Measurements from ENCODE around the gene PDS5B. TPM values are rescaled to one million over a fixed set of nuclear protein-coding genes. Genes with fewer than 3 reads are reported as not detected.
"Not testable (repeated sequence)": the region's sequence is repeated elsewhere in the genome, so short reads cannot be mapped to it uniquely, and the experiment has no call there.

Gene PDS5B
- total RNA-seq, 1 donor from 2014 or later = 60.7 TPM

- intact Hi-C loops (cut with micrococcal nuclease) = no loop called here
These were observed 192.9 kb downstream of the PDS5B start for GRCh38 chr13:32779119-32779518.

GRCh38 chr13:32781906-32782305 is 195.7 kb downstream of the PDS5B start:
- intact Hi-C loops (cut with micrococcal nuclease) = loop anchor here (2.0 kb wide), 2 partner anchors 45 to 57 kb away; no protein-coding TSS in a partner anchor

GRCh38 chr13:32783067-32783466 is 196.8 kb downstream of the PDS5B start:
- intact Hi-C loops (cut with micrococcal nuclease) = loop anchor here (1.0 to 2.0 kb wide), 3 partner anchors 8 to 56 kb away; no protein-coding TSS in a partner anchor

GRCh38 chr13:32790731-32791130 is 204.5 kb downstream of the PDS5B start:
- intact Hi-C loops (cut with micrococcal nuclease) = loop anchor here (1.0 to 10.0 kb wide), 2 partner anchors 7 to 224 kb away; partner anchors contain the start of gene KL

- intact Hi-C loops (cut with micrococcal nuclease) = loop anchor here (1.0 to 10.0 kb wide), 3 partner anchors 8 to 223 kb away; partner anchors contain the start of gene KL
These were observed 205.4 kb downstream of the PDS5B start for GRCh38 chr13:32791545-32792172.

- intact Hi-C loops (cut with micrococcal nuclease) = loop anchor here (10.0 kb wide), 1 partner anchor 218 kb away; the partner anchor contains the start of gene KL
These were observed 210.5 kb downstream of the PDS5B start for GRCh38 chr13:32796754-32797153.

DNA sequence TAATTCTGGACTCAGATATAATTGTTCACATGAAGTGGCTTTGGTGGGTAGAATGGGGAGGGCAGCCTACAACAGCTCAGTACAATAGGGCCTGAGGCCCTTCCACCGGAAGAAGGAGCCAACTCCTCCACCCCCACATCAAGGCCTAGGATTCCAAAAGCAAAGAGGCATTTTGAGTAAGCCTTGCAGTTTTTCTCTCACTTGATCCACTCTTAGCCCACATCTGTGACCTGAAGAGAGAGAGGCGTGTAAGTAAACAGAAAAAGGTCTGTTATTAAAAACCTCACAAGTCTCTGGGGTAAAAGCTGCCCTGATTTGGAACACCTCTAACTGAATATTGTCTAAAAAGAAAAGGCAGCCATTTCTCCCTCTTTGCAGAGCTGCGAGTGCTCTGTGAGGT is 215.9 kb downstream of the PDS5B start:
- intact Hi-C loops (cut with micrococcal nuclease) = no loop called here

GRCh38 chr13:32804673-32805230 is 218.5 kb downstream of the PDS5B start:
- intact Hi-C loops (cut with micrococcal nuclease) = no loop called here

DNA sequence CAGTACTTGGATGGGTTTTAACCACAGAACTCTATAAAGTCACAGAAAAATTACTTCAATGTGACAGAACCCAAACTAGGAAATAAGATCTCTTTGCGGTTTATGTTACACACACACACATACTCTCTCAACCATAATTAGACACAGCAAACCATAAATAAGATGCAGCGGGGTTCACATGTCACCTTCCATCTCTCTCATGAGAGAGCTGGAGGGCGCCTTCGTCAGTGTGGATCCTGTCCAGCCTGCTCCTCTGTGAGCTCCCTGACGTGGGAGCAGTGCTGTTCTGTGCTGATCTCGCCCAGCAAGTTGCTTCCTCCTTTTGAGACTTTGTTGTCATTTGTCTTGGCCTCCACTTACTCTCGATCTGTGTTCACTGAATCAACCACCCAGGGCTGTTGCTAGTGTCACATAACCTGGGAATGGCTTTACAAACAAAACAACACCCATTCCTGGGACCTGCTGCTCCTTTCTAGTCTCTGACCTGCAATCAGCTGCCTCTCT is 225.1 kb downstream of the PDS5B start:
- intact Hi-C loops (cut with micrococcal nuclease) = no loop called here

GRCh38 chr13:32821149-32821688 is 235.0 kb downstream of the PDS5B start:
- intact Hi-C loops (cut with micrococcal nuclease) = no loop called here

DNA sequence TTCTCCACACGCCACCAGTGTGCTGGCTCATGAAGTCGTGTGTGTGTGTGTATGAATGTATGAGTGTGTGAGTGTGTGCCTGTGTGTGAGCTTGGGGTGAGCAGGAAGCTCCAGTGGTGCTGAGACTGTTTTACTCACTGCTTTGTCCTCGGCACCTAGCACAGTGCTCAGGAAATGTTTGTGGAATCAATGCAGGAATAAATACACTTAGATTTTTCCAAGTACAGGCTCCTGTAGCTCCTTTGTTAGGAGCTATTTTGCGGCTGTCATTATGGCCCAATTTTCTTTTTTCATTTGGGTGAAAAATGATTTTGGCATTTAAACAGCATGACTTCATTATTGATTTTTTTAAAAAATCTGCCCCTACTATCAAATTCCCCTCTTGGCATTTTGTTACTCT is 236.5 kb downstream of the PDS5B start:
- intact Hi-C loops (cut with micrococcal nuclease) = no loop called here

GRCh38 chr13:32823597-32823996 is 237.3 kb downstream of the PDS5B start:
- intact Hi-C loops (cut with micrococcal nuclease) = no loop called here

DNA sequence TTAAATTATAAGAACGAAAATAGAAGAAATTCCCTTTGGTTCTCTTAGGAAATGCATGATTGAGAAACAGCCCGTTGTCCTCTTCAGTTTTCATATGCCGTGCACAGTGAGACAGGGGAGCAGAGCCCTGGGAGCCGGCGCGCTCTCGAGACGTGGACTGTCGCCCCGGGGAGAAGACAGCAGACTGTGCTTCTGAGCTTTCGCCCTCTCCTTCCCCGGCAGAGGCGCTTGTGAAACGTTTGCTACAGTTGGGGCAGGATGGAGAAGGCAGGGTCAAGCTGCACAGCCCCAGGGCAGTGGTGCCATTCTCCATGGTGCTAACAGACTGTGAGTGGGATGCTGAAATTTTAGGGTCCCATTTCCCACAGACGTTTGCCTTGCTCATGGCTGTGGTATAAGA is 237.8 kb downstream of the PDS5B start:
- intact Hi-C loops (cut with micrococcal nuclease) = no loop called here

DNA sequence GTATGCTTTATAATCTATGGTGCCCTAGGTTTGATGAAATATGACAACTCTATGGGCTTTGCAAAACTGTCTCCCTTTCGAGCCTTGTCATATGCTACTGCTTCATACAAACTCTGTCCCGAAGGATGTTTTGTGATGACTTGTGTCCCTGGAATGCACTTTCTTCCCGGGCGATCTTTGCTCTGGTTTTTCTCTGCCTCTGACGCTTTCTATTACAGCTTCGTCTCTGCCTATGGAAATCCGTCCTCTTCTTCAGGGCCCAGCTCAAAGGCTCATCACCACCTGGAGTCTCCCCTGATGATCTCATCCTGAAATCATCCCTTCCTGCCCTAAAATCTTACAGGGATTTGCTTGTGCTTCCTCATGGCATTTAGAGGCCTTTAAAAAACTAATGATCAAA is 238.4 kb downstream of the PDS5B start:
- intact Hi-C loops (cut with micrococcal nuclease) = no loop called here

DNA sequence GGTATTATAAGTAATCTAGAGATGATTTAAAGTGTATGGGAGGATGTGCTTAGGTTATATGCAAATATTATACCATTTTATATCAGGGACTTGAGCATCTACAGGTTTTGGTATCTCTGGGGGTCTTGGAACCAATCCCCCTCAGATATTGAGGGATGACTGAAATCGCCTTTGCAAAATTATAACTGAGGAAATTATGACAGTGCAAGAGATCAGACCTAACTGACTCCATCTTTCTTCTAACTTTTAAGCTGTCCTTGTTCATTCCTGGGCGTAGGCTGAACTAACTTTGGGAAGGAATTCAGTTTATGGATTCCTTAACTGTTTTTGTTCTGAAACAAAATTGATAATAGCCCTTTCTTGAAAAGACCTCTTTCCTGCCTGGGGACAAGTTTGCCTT is 239.2 kb downstream of the PDS5B start:
- intact Hi-C loops (cut with micrococcal nuclease) = no loop called here

- intact Hi-C loops (cut with micrococcal nuclease) = not testable (repeated sequence)
These were observed 240.1 kb downstream of the PDS5B start for GRCh38 chr13:32826372-32826771.

Other genes starting within 250 kb of the PDS5B start
- 22.2 and 23.2 TPM in 2 replicates for gene N4BP2L1, start 158.3 kb upstream of the PDS5B start, total RNA-seq
- 136 and 138 TPM in 2 replicates for gene N4BP2L2, start 47.7 kb upstream of the PDS5B start, total RNA-seq

All from T-helper 1 cell treated with Interleukin-12 subunit alpha and Interleukin-12 subunit beta and Interleukin-4 antibody, amounts not matched to agents 30 ng/mL and 1 ng/mL, for 36 hours (primary cell).